Type B pancreatic cell (in vitro differentiated cells): ENCODE results near the gene EPHB1. TPM values are rescaled to one million over a fixed set of nuclear protein-coding genes. Genes with fewer than 3 reads are reported as not detected.

Experiments
- DNase-seq: peaks from one replicate; pipeline ENCODE4 v3.0.0; 2021; ENCODE audit warnings: mixed read lengths; ENCODE audit not compliant: unreplicated experiment; ENCODE audit errors: extremely low spot score
- H3K27ac Mint-ChIP-seq: 2 replicates; pipeline ENCODE4 v1.8.0; 2021; ENCODE audit warnings: mild to moderate bottlenecking, mixed read lengths
- H3K27me3 Mint-ChIP-seq: 2 replicates; pipeline ENCODE4 v1.8.0; 2021; ENCODE audit warnings: mixed read lengths
- H3K36me3 Mint-ChIP-seq: 2 replicates; pipeline ENCODE4 v1.8.0; 2021; ENCODE audit warnings: mixed read lengths
- H3K4me1 Mint-ChIP-seq: one replicate; pipeline ENCODE4 v1.8.0; 2021; ENCODE audit warnings: mixed read lengths; ENCODE audit not compliant: unreplicated experiment
- H3K4me3 Mint-ChIP-seq: 2 replicates; pipeline ENCODE4 v1.8.0; 2021; ENCODE audit warnings: mild to moderate bottlenecking, mixed read lengths
- H3K9me3 Mint-ChIP-seq: 2 replicates; pipeline ENCODE4 v1.8.0; 2021; ENCODE audit warnings: mixed read lengths
- CTCF ChIP-seq: fragments of 200-600 bp; sonication (generic); conservative IDR thresholded peaks from 2 replicates; pipeline ENCODE4 v1.5.0; 2021; ENCODE audit warnings: antibody characterized with exemption, mild to moderate bottlenecking
- total RNA-seq: library from RNA; stranded (reverse); gene quantifications from 2 replicates; pipeline ENCODE4 v1.2.1, GENCODE V29; 2021; ENCODE audit warnings: low replicate concordance

Gene EPHB1
- total RNA-seq, 1 donor from 2014 or later: 9.1 TPM

DNA sequence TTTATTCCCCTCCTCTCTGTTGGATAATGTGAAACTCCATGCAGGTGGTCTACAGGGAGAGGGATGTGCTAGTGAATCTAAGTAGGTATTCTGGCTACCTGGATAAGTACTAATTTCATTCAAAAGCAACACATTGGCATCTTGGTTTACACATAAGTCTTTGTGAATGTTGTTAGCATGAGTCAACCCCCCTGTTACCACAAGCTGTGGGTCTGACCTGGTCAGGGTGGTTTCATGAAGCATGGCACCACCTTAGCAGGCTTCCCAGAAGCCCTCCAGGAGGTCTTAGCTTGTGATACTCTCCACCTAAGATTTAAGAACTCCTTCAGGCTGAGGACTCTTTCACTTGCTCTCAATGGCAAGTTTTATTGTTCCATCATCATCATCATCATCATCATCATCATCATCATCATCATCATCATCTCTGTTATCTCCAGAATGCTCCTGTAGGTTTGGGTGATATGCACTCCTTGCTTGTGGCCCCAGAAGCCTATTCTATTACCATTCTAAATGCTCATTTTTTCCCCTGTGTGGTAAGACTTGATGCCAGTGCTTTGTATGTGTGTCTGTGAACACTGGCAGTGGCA lies 62.8 kb downstream of the EPHB1 start:
- H3K27ac Mint-ChIP-seq: no peak overlapping the region
- H3K36me3 Mint-ChIP-seq: no peaks in the 10 kb centered on the region
- H3K4me3 Mint-ChIP-seq: no peak overlapping the region
- TF ChIP-seq CTCF: no peak
- H3K9me3 Mint-ChIP-seq: no peaks in the 10 kb centered on the region
- H3K4me1 Mint-ChIP-seq: no peaks in the 10 kb centered on the region
- no peak for DNase-seq
- peaks cover 50% of the 10 kb centered on the region for H3K27me3 Mint-ChIP-seq

DNA sequence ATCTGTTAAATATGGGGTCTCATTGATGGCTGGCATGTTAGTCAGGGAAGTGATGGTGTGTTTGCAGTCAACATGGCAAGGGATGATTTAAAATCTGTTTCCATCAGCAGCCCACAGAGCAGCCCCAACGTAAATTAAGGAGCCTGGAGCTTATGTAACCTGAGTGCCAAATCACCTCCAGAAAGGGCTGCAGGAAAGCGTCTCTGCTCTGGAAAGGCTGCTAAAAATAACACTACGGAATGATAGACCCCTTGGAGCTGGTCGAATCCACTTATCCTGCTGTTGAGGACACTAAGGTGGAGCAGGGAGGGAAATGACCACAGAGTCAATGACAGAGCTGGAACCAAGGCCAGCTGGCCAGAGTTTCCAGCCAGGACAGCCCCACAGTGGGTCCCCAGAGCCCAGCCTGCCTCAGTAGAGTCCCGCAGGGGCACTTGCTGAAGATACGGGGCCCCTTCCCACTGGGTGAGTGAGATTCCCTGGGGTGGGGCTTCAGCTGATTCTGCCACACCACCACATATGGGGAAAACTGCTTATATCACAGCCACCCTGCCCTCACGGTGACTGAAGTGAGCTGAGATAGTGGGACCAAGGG lies 63.5 kb downstream of the EPHB1 start:
- Mint-ChIP-seq H3K9me3 (no peaks in the 10 kb centered on the region), H3K4me1 (no peaks in the 10 kb centered on the region), H3K27me3 (peaks cover 48% of the 10 kb centered on the region), H3K36me3 (no peaks in the 10 kb centered on the region), H3K27ac (no peak overlapping the region), H3K4me3 (no peak overlapping the region)
- no peak for TF ChIP-seq CTCF
- no peak for DNase-seq

DNA sequence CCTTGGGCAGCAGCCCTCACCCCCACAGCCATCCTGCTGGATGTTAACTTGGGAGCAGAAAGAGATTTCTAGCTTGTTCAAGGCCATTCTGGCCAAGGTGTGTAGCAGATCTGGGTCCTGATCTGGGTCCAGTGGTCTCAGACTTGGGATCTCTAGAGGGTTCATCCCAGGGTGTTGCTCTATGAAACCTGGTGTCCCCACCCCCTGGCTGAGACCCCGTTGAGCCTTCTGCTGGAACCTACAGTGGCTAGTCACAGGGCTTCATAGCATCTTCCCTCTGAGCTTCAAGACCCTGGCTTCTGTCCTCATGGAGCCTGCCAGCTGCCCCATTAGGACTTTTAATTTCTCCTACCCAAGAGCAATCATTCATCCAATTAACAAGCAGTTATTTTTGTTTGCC lies 64.3 kb downstream of the EPHB1 start:
- DNase-seq: no peak
- Mint-ChIP-seq H3K9me3 (no peaks in the 10 kb centered on the region), H3K4me3 (no peak overlapping the region), H3K36me3 (no peaks in the 10 kb centered on the region), H3K27me3 (peaks cover 50% of the 10 kb centered on the region), H3K27ac (no peak overlapping the region), H3K4me1 (no peaks in the 10 kb centered on the region)
- no peak for TF ChIP-seq CTCF

- Mint-ChIP-seq H3K27ac (no peak overlapping the region), H3K4me3 (no peak overlapping the region), H3K27me3 (peaks cover 56% of the 10 kb centered on the region), H3K4me1 (no peaks in the 10 kb centered on the region), H3K36me3 (no peaks in the 10 kb centered on the region), H3K9me3 (no peaks in the 10 kb centered on the region)
- no peak for DNase-seq
- TF ChIP-seq CTCF: no peak
Measured at GRCh38 chr3:134860141-134860540, 65.1 kb downstream of the EPHB1 start.

DNA sequence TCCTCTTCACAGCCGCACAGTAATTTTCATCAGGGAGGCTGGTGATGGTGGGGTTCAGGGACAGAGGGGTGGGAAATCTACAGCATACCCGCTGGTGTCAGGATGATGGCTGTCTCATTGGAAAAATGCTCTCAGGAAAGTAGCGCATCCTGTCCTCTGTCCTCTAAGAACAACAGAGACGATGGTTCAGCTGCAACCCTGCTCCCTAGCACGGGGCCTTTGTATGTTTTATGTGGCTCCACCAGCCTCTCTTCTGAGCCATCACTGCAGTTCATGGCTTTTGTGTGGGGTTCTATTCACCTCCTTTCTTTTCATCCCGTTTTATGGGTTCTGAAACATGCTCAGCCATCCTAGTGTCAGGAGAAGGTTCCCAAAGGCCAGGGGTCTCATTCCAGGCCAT lies 68.9 kb downstream of the EPHB1 start:
- no peaks in the 10 kb centered on the region for H3K9me3 Mint-ChIP-seq
- H3K27ac Mint-ChIP-seq: no peak overlapping the region
- DNase-seq: no peak
- no peaks in the 10 kb centered on the region for H3K4me1 Mint-ChIP-seq
- peaks cover 39% of the 10 kb centered on the region for H3K27me3 Mint-ChIP-seq
- no peak for TF ChIP-seq CTCF
- H3K36me3 Mint-ChIP-seq: no peaks in the 10 kb centered on the region
- H3K4me3 Mint-ChIP-seq: no peak overlapping the region

- H3K27me3 Mint-ChIP-seq: peaks cover 32% of the 10 kb centered on the region
- H3K9me3 Mint-ChIP-seq: no peaks in the 10 kb centered on the region
- H3K4me1 Mint-ChIP-seq: no peaks in the 10 kb centered on the region
- H3K4me3 Mint-ChIP-seq: no peak overlapping the region
- no peak overlapping the region for H3K27ac Mint-ChIP-seq
- no peaks in the 10 kb centered on the region for H3K36me3 Mint-ChIP-seq
- no peak for DNase-seq
- no peak for TF ChIP-seq CTCF
Measured at GRCh38 chr3:134864636-134865035, 69.6 kb downstream of the EPHB1 start.
